Mesodermal cell (in vitro differentiated cells): ENCODE results near the gene MYLK2.

Experiments
- H3K27ac ChIP-seq: 2 replicates; pipeline ENCODE4 v1.7.0; 2013; ENCODE audit warnings: mild to moderate bottlenecking, low read depth, low read length, moderate library complexity; ENCODE audit not compliant: severe bottlenecking
- H3K36me3 ChIP-seq: 2 replicates; pipeline ENCODE4 v1.7.1; 2013; ENCODE audit warnings: mild to moderate bottlenecking, low read length, moderate library complexity; ENCODE audit not compliant: control insufficient read depth, insufficient read depth
- H3K4me1 ChIP-seq: one replicate; pipeline ENCODE4 v1.7.1; 2013; ENCODE audit warnings: mild to moderate bottlenecking, low read length; ENCODE audit not compliant: insufficient read depth, control insufficient read depth, poor library complexity, severe bottlenecking
- H3K4me3 ChIP-seq: 2 replicates; pipeline ENCODE4 v1.7.0; 2013; ENCODE audit warnings: low read length, control low read depth, mild to moderate bottlenecking; ENCODE audit not compliant: insufficient read depth, poor library complexity, severe bottlenecking; ENCODE audit errors: extremely low read depth
- H3K9me3 ChIP-seq: 2 replicates; pipeline ENCODE4 v1.7.1; 2013; ENCODE audit warnings: mild to moderate bottlenecking, low read length, moderate library complexity; ENCODE audit not compliant: control insufficient read depth
- WGBS, 2 experiments: methylation state at CpG; one replicate each; pipeline ENCODE4 v1.1.5; 2013; ENCODE audit warnings: missing lambda C conversion rate in 2 of 2; ENCODE audit not compliant: insufficient coverage in 2 of 2; 5-methylcytosine and 5-hydroxymethylcytosine counted together

The MYLK2 gene

GRCh38 chr20:31836853-31837608 lies 17.9 kb downstream of the MYLK2 start:
- 76 to 90% methylated on average over 4 to 5 of the region's 5 CpGs for WGBS, 2 experiments
- Histone ChIP-seq H3K4me1 (peaks cover 59% of the 10 kb centered on the region), H3K4me3 (no peak overlapping the region), H3K36me3 (no peaks in the 10 kb centered on the region), H3K27ac (peak overlapping the region; percentile 0), H3K9me3 (no peaks in the 10 kb centered on the region)

DNA sequence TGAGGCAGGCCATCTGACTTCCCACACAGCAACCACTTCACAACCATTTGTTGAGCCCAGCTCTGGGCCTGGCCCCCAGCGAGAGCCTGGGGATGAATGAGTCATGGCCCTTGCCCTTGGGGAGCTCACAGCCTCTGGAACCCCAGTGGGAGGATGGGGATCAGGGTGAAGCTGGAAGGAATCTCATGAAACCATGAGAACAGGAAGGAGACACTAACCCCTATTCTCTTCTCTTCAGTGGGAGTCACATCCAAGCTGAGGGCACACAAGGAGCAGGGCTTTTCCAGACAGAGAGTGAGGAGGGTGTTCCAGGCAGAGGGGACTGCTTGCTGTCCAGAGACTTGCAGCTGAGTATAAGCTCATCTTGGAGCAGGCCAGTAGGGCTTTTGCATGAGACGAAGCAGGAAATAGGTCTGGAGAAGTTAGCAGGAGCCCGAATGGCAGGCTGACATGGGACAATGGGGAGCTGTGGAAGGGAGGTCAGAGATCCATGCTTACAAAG lies 18.8 kb downstream of the MYLK2 start:
- H3K4me1 ChIP-seq = peaks cover 67% of the 10 kb centered on the region
- peak overlapping the region; percentile 68 for H3K27ac ChIP-seq
- no peaks in the 10 kb centered on the region for H3K36me3 ChIP-seq
- H3K4me3 ChIP-seq = no peak overlapping the region
- H3K9me3 ChIP-seq = no peaks in the 10 kb centered on the region
- 47 to 68% methylated on average over 2 of the region's 3 CpGs for WGBS, 2 experiments

- Histone ChIP-seq H3K36me3 (no peaks in the 10 kb centered on the region), H3K27ac (peak overlapping the region; percentile 68), H3K9me3 (no peaks in the 10 kb centered on the region), H3K4me1 (peaks cover 65% of the 10 kb centered on the region), H3K4me3 (no peak overlapping the region)
- 92 to 93% methylated on average over 2 to 6 of the region's 9 CpGs for WGBS, 2 experiments
Observed at GRCh38 chr20:31838646-31839292, 19.6 kb downstream of the MYLK2 start.

DNA sequence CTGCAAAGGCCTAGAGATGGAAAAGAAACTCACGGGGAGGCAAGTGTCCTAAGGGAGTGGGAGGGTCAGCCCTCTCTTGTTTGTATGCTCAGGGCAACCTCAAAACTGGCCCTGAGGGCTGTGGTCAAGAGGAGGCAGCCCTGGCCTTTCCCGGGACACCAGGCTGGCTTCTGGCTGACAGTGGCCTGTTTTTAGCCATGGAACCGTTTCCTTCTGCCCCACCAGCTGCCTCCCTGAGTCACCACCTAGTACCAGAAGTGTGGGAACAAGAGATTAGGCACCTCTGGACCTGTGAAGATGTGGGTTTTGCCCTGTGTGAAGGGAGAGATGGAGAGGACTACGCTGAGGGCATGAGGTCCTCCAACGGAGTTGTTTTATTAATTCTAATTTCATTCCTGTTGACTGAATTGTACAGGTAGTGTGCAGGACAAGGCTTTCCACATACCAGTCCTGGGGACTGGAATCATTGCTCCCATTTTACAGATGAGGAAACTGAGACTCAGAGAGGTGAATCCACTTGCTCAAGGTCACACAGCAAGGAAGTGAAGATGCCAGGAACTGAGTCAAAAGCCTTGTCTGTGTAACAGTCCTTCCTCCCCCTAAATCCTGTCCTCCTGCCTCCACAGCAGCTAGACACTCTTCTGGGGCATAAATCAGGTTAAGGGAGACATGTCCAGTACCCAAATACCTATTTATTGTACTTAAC lies 20.8 kb downstream of the MYLK2 start:
- H3K4me3 ChIP-seq = no peak overlapping the region
- no peak overlapping the region for H3K27ac ChIP-seq
- H3K9me3 ChIP-seq = no peaks in the 10 kb centered on the region
- H3K4me1 ChIP-seq = peaks cover 58% of the 10 kb centered on the region
- WGBS, 2 experiments = 85 to 86% methylated on average over 2 of the region's 5 CpGs
- no peaks in the 10 kb centered on the region for H3K36me3 ChIP-seq

- Histone ChIP-seq H3K9me3 (no peaks in the 10 kb centered on the region), H3K4me1 (peaks cover 57% of the 10 kb centered on the region), H3K4me3 (no peak overlapping the region), H3K36me3 (no peaks in the 10 kb centered on the region), H3K27ac (no peak overlapping the region)
- WGBS, 2 experiments = 88 to 93% methylated on average over 8 to 12 of the region's 15 CpGs
Observed at GRCh38 chr20:31840906-31841816, 22.0 kb downstream of the MYLK2 start.

- Histone ChIP-seq H3K36me3 (no peaks in the 10 kb centered on the region), H3K27ac (no peak overlapping the region), H3K9me3 (no peaks in the 10 kb centered on the region), H3K4me1 (peaks cover 50% of the 10 kb centered on the region), H3K4me3 (no peak overlapping the region)
- WGBS, 2 experiments = 95 to 97% methylated on average over 4 to 7 of the region's 8 CpGs
Observed at GRCh38 chr20:31841928-31842327, 22.8 kb downstream of the MYLK2 start.

DNA sequence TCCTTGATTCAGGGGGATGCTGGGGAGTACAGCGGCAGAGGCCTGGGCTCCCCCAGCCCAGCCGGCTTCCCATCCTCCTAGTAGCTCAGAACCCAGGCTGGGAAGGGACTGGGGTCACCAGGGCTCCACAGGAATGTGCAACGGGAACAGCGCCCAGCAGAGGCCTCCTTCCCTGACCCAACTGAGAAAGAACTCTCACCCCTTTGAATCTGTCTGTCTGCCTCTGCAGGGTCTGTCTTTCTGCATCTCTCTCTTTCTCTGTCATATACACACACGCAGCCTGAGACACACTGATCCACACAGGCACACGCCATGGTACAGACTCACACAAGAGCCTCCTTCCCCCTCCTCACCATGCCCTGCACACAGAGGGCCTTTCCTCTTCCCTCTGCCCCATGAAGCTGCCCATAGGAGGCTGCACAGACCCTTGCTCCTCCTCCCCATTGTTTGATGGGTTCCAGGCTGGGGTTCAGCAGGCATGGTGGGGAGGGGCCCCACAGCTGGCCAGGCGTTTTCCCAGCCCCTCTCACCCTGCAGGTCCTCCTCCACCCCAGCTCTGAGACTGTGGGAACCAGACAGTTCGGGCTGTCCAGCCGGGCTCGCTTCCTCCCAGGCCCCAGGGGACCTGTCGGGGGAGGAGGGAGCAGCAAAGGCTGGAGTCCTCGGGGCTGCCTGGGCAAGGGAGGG lies 23.5 kb downstream of the MYLK2 start:
- Histone ChIP-seq H3K36me3 (no peaks in the 10 kb centered on the region), H3K9me3 (no peaks in the 10 kb centered on the region), H3K4me3 (no peak overlapping the region), H3K4me1 (peaks cover 43% of the 10 kb centered on the region), H3K27ac (peak overlapping the region; percentile 53)
- 52 to 73% methylated on average over 4 to 6 of the region's 12 CpGs for WGBS, 2 experiments

DNA sequence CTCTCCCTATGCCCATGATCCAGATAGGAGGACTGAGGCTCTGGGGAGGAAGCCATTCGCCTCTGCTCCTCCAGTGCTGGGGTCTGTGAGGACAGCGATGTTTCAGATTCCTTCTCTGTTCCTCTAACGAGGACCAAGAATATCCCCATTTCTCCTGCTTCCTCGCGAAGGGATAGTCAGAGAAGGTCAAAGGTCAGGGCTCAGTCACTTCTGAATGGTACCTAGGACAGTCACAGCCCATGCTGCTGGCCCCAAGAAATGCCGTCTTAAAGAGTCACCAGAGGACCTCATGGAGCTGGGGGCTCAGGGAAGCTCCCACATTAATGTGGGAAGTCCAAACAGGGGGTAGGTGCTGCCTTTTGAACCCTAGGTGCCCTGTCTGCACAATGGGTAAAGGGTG lies 24.1 kb downstream of the MYLK2 start:
- H3K27ac ChIP-seq = no peak overlapping the region
- no peaks in the 10 kb centered on the region for H3K9me3 ChIP-seq
- WGBS, 2 experiments = 83 to 90% methylated on average over 6 of the region's 6 CpGs
- H3K36me3 ChIP-seq = no peaks in the 10 kb centered on the region
- H3K4me1 ChIP-seq = peaks cover 38% of the 10 kb centered on the region
- no peak overlapping the region for H3K4me3 ChIP-seq

DNA sequence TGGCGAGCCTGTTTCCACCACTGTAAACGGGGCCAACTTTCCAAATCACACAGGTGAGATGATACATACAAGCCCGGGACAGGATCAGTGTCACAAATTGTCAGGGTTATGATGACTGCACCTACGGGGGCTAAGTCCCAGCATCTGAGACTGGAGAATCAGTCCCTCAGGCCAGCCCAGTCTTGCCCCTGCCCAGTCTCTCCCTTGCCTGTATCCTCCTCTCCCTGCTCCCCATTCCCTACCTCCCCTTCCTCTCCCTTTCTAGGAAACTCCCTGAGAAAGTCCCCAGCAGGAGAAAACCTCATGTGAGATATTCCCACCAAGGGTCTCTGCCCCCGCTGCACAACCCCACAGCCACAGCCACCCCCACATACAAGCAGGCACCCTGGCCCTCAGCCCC lies 24.7 kb downstream of the MYLK2 start:
- Histone ChIP-seq H3K36me3 (no peaks in the 10 kb centered on the region), H3K27ac (no peak overlapping the region), H3K4me1 (peaks cover 33% of the 10 kb centered on the region), H3K9me3 (no peaks in the 10 kb centered on the region), H3K4me3 (no peak overlapping the region)
- WGBS, 2 experiments = 94 to 100% methylated on average over 4 to 5 of the region's 5 CpGs
